A673 (cell line): ENCODE measurements around the gene PRDM16.

Experiments
- CTCF ChIP-seq: fragments of 300-800, 200-600 bp; sonication (generic); conservative IDR thresholded peaks from 2 replicates; pipeline ENCODE4 v1.5.1; 2017; ENCODE audit warnings: low read depth, mild to moderate bottlenecking, antibody characterized with exemption, low read length, moderate library complexity, mixed read lengths
- EZH2 ChIP-seq: fragments of 200-600 bp; sonication (generic); IDR thresholded peaks from 2 replicates; pipeline ENCODE4 v1.6.1; 2017; ENCODE audit warnings: borderline replicate concordance, low read depth, mild to moderate bottlenecking, mixed read lengths, antibody characterized with exemption, low read length; ENCODE audit not compliant: poor library complexity, severe bottlenecking

- TF ChIP-seq CTCF (no peak), EZH2 (no peak)
Observed at GRCh38 chr1:3247521-3248121, 178.6 kb downstream of the PRDM16 start.
